IPS DF 4.7 (cell line): ENCODE results near the gene LSAMP.

Experiments used
- DNase-seq: peaks from one replicate; pipeline ENCODE4 v3.0.0-alpha.2; 2013; ENCODE audit warnings: low spot score; ENCODE audit errors: extremely low read depth

Gene LSAMP

GRCh38 chr3:116020989-116021388 lies 424.3 kb downstream of the LSAMP start:
- DNase-seq: no peak

GRCh38 chr3:116020495-116020894 lies 424.8 kb downstream of the LSAMP start:
- DNase-seq: no peak

GRCh38 chr3:116019254-116019763 lies 426.0 kb downstream of the LSAMP start:
- DNase-seq: no peak

GRCh38 chr3:116018646-116019045 lies 426.6 kb downstream of the LSAMP start:
- DNase-seq: no peak

GRCh38 chr3:116015931-116016330 lies 429.4 kb downstream of the LSAMP start:
- no peak for DNase-seq

- no peak for DNase-seq
Measured at GRCh38 chr3:116007000-116007399, 438.3 kb downstream of the LSAMP start.

GRCh38 chr3:116005404-116005803 lies 439.9 kb downstream of the LSAMP start:
- no peak for DNase-seq

GRCh38 chr3:116002235-116002634 lies 443.1 kb downstream of the LSAMP start:
- no peak for DNase-seq

- no peak for DNase-seq
Measured at GRCh38 chr3:116001151-116001621, 444.1 kb downstream of the LSAMP start.

- DNase-seq: no peak
Measured at GRCh38 chr3:116000311-116000710, 445.0 kb downstream of the LSAMP start.

- no peak for DNase-seq
Measured at GRCh38 chr3:115999613-116000012, 445.7 kb downstream of the LSAMP start.

GRCh38 chr3:115999001-115999585 lies 446.2 kb downstream of the LSAMP start:
- no peak for DNase-seq

- no peak for DNase-seq
Measured at GRCh38 chr3:115996420-115997108, 448.7 kb downstream of the LSAMP start.

- DNase-seq: no peak
Measured at GRCh38 chr3:115990669-115991068, 454.6 kb downstream of the LSAMP start.

GRCh38 chr3:115989684-115990421 lies 455.4 kb downstream of the LSAMP start:
- DNase-seq: no peak

- peak; percentile 28 for DNase-seq
Measured at GRCh38 chr3:115986555-115987207, 458.6 kb downstream of the LSAMP start.

GRCh38 chr3:115982629-115983028 lies 462.7 kb downstream of the LSAMP start:
- no peak for DNase-seq

- no peak for DNase-seq
Measured at GRCh38 chr3:115982108-115982507, 463.2 kb downstream of the LSAMP start.

GRCh38 chr3:115980709-115981108 lies 464.6 kb downstream of the LSAMP start:
- no peak for DNase-seq

- no peak for DNase-seq
Measured at GRCh38 chr3:115977866-115978265, 467.4 kb downstream of the LSAMP start.

- no peak for DNase-seq
Measured at GRCh38 chr3:115975796-115976195, 469.5 kb downstream of the LSAMP start.

- no peak for DNase-seq
Measured at GRCh38 chr3:115975353-115975752, 469.9 kb downstream of the LSAMP start.
